Measurements from ENCODE around the gene PIGT.

PIGT gene

GRCh38 chr20:45407783-45408645 lies 7.9 kb upstream of the PIGT start, which contains the start of gene DBNDD2:
Gene DBNDD2 (plus strand): TSS chr20:45408289. CDS start chr20:45408468, 179 bp downstream.
- no peak within 1 kb of the TSS for H3K27ac ChIP-seq

GRCh38 chr20:45408646-45409213 lies 7.2 kb upstream of the PIGT start:
- H3K27ac ChIP-seq = no peak overlapping the region
- TF ChIP-seq ZFX (IDR thresholded peaks at IDR 0.05; ENCODE audit: borderline replicate concordance) = no peak
- no peak for TF ChIP-seq CTCF (IDR thresholded peaks at IDR 0.05)

More at GRCh38 chr20:45407783-45408645, 7.9 kb upstream of the PIGT start, which contains the start of gene DBNDD2:
- TF ChIP-seq CTCF (IDR thresholded peaks at IDR 0.05) (no peak), ZFX (IDR thresholded peaks at IDR 0.05; ENCODE audit: borderline replicate concordance) (no peak)

GRCh38 chr20:45409521-45410272 lies 6.2 kb upstream of the PIGT start:
- no peak overlapping the region for H3K27ac ChIP-seq

GRCh38 chr20:45410887-45411286 lies 5.1 kb upstream of the PIGT start:
- no peak for TF ChIP-seq ZFX (IDR thresholded peaks at IDR 0.05; ENCODE audit: borderline replicate concordance)
- no peak for TF ChIP-seq CTCF (IDR thresholded peaks at IDR 0.05)
- peak overlapping the region; percentile 17 for H3K27ac ChIP-seq

More at GRCh38 chr20:45409521-45410272, 6.2 kb upstream of the PIGT start:
- TF ChIP-seq CTCF (IDR thresholded peaks at IDR 0.05) = no peak
- no peak for TF ChIP-seq ZFX (IDR thresholded peaks at IDR 0.05; ENCODE audit: borderline replicate concordance)

GRCh38 chr20:45412653-45413052 lies 3.3 kb upstream of the PIGT start:
- TF ChIP-seq ZFX (IDR thresholded peaks at IDR 0.05; ENCODE audit: borderline replicate concordance) (no peak), CTCF (IDR thresholded peaks at IDR 0.05) (no peak)
- no peak overlapping the region for H3K27ac ChIP-seq

- no peak for TF ChIP-seq CTCF (IDR thresholded peaks at IDR 0.05)
- TF ChIP-seq ZFX (IDR thresholded peaks at IDR 0.05; ENCODE audit: borderline replicate concordance) = no peak
- H3K27ac ChIP-seq = no peak overlapping the region
Measured at GRCh38 chr20:45413479-45413878, 2.5 kb upstream of the PIGT start.
